HG03558 (cell line): ENCODE data around the gene PHLDA2.
A peak's percentile ranks its signal among the peaks of the same experiment; 100 is the strongest.
"Not testable (repeated sequence)": the region's sequence is repeated elsewhere in the genome, so short reads cannot be mapped to it uniquely, and the experiment has no call there.

Source experiments
- ATAC-seq: cut with Tn5 transposase; IDR thresholded peaks from one replicate; pipeline ENCODE4 v1.9.1; 2021; ENCODE audit warnings: moderate number of reproducible peaks; ENCODE audit not compliant: unreplicated experiment; ENCODE audit errors: extremely low read depth

Gene PHLDA2

GRCh38 chr11:2916114-2916891, 12.9 kb downstream of the PHLDA2 start:
- ATAC-seq: no peak

GRCh38 chr11:2915473-2915872, 13.7 kb downstream of the PHLDA2 start:
- ATAC-seq: no peak

DNA sequence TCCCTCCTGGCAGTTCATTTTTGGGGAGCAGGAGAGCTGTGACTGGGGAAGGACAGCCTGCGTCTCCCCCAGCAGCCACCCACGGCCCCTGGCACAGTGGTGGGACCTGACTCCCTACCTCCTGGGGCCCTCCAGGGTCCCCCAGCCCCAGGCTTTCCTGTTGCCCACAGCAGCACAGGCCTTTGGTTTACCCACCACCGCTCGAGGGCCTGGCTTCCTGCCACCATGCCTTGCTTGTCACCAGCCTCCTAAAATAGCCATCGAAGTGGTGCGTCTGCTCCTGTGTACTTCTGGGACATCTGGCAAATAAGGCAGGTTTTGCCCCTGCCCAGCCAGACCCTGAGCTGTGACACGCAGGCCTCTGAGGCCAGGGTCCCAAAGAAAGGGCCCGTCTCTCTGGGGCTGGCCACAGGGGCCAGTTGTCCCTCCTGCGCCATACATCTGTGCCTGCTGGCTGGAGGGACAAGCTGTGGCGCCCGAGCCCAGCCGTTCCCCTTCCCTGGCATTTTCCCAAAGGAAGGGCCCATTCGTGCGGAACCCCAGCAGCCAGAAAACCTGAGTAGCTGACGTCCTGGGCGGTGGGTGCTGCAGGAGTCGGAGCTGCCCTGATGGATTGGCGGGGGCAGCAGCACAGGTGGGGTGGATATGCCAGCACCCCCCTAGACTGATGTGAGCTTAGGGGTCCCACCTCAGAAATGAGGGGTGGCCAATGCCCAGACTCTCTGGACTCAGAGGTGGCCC, 14.6 kb downstream of the PHLDA2 start:
- no peak for ATAC-seq

- no peak for ATAC-seq
Measured at GRCh38 chr11:2913776-2914175, 15.4 kb downstream of the PHLDA2 start.

- ATAC-seq: no peak
Measured at GRCh38 chr11:2913019-2913431, 16.2 kb downstream of the PHLDA2 start.

DNA sequence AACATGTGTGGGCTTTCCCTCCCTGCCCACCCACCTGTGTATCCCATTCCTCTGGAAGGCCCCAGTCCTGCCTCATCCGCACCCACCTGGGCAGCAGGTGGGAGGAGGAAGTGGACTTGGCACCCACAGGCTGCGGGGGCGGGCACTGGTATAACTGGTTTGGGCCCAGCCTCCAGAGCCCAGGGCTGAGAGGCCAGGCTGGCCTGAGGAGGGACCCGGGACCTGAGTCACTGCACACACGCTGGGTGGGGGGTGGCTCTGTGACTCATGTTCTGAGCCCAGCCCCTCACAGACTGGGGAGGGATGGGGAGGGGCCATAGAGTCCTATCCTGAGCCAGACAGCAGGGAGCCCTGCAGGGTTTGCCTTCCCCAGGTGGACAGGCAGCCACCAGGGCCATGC, 16.7 kb downstream of the PHLDA2 start:
- ATAC-seq: no peak

GRCh38 chr11:2911785-2912391, 17.3 kb downstream of the PHLDA2 start:
- ATAC-seq: no peak

- no peak for ATAC-seq
Measured at GRCh38 chr11:2911088-2911784, 18.0 kb downstream of the PHLDA2 start.

DNA sequence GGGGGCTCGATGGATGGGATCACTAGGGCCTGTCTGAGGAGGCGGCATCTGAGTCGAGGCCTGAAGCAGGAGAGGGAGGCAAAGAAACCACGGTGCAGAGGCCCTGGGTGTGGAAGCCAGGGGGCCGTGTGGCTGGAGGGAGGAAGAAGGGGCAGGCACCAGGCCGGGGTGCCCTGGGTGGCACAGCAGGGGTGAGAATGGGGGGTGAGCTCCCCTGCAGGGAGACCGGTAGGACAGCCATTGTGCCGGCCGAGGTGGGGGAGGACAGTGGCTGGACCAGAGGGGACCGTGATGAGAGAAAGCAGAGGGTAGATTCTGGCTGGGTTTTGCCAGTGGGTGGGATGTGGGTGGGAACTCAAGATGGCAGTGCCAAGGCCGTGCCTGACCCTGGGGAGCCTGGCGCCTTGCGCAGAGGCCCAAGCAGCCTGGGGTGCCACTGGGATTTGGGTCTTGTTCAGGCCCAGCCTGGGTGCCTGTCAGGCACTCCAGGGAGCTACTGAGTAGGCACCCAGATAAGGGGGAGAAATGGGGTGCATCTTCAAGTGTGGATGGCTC, 18.7 kb downstream of the PHLDA2 start:
- no peak for ATAC-seq

GRCh38 chr11:2909133-2909902, 19.9 kb downstream of the PHLDA2 start:
- no peak for ATAC-seq

DNA sequence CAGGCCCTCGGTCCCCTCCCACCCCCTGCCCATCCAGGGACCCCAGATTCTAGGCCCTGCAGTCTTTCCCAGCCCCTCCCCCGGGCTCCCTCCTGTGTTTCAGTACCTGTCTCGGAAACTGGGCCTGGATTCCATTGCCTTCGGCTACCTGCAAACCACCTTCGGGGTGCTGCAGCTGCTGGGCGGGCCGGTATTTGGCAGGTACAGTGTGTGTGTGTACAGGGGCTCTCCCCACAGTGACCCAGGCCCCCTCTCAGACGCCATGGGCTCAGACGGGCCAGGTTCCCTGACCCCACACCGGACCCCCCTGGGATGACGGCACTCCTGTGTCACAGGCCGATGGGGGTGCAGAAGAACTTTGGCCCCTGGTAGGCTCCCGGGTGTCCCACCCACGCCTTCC, 21.1 kb downstream of the PHLDA2 start:
- ATAC-seq: no peak

GRCh38 chr11:2905299-2905698, 23.9 kb downstream of the PHLDA2 start:
- ATAC-seq: not testable (repeated sequence)

DNA sequence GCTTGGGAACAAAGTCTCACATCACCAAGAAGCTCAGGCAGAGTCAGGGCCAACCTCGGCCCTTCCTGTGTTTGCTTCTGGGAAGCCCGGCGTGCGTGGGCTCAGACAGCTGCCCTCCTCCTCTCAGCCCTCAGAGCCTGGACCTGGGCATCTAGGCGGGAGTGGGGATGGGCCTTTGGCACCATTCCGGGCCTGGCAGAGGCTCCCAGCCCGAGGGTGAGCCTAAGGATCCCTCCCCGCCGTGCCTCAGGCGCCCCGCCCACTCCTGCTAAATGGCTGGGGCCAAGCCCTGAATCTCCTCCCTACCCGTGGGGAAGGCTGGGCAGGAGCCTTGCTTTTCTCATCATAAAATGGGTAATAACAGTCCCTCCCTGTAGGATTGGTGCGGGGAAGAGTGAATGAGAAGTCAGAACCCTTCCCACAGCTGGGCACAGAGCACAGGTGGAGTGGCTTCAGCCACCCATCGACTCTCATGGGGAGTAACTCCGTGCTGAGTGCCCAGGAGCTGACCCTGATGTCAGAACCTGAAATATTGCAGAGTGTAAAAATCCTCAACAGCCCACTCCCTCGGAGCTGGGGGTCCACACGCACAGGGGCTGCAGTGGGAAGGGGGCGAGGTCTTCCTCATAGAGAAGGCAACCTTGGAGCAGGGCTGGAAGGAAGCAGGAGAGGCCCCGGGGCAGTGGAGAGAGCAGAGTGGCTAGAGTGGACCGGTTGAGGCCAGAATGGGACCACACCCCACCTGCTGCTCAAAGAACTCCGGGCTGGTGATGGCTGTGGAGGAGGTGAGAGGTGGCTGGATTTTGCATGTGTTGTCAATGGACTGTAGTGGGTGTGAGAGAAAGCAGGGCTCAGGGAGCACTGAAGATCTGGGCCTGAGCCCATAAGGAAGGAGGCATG, 24.8 kb downstream of the PHLDA2 start:
- no peak for ATAC-seq

GRCh38 chr11:2903672-2904011, 25.6 kb downstream of the PHLDA2 start:
- ATAC-seq: no peak

DNA sequence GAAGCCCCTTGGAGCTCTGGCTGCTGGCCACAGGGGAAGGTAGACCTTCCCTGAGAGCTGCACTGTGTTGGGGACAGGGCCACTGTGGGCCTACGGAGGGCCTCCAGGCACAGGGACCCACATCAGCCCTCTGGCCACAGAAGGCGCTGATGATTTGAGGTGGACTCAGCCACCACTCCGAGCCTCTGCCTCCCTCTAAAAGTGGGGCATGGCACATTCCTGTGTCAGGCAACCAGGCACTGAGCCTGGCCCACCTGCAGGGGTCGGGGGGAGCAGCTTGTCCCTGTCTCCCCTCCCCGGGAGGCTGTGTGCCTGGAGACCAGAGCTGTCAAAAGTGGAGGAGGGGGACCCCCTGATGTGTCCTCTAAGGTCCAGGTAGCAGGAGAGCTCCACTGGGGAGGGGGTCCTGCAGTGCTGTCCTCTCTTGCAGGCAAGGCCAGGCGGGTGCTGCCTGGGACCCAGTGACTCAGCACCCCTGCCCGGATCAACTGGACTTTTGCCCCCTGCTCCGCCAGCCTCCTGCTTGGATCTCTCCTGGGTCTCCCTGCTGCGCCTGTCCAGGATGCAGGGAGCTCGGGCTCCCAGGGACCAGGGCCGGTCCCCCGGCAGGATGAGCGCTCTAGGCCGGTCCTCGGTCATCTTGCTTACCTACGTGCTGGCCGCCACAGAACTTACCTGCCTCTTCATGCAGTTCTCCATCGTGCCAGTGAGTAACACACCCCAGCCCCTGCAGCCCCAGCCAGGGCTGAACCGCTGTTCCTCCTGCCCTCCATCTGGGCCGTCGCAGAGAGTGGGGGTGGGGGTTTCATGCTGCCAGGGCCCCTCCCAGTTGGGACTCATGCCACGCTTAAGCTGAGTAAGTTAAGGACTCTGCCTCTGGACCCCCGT, 26.2 kb downstream of the PHLDA2 start:
- no peak for ATAC-seq

- peak; percentile 85 for ATAC-seq
Measured at GRCh38 chr11:2901854-2902783, 27.1 kb downstream of the PHLDA2 start.
